Mesenchymal stem cell (in vitro differentiated cells and primary cell): ENCODE measurements around the gene IZUMO3.
"Not testable (repeated sequence)": the region's sequence is repeated elsewhere in the genome, so short reads cannot be mapped to it uniquely, and the experiment has no call there.

Experiments used
- DNase-seq: peaks from one replicate; pipeline ENCODE4 v3.0.0-alpha.2; 2013
- H2AFZ ChIP-seq: one replicate; pipeline ENCODE4 v1.6.1; 2013; ENCODE audit warnings: low read depth, mild to moderate bottlenecking, control low read depth, inconsistent platforms, low read length, moderate library complexity
- H2AK5ac ChIP-seq: 2 replicates; pipeline ENCODE4 v1.6.1; 2013; ENCODE audit warnings: low read length, moderate library complexity, mild to moderate bottlenecking, inconsistent platforms; ENCODE audit not compliant: severe bottlenecking
- H2BK120ac ChIP-seq: one replicate; pipeline ENCODE4 v1.6.1; 2013; ENCODE audit warnings: low read depth, mild to moderate bottlenecking, inconsistent platforms, low read length, moderate library complexity
- H2BK12ac ChIP-seq, 2 experiments: one replicate each; pipeline ENCODE4 v1.6.1; 2013; ENCODE audit warnings: inconsistent platforms in 2 of 2, low read length in 2 of 2, mild to moderate bottlenecking in 2 of 2, moderate library complexity in 2 of 2, control low read depth in 1 of 2
- H2BK15ac ChIP-seq: one replicate; pipeline ENCODE4 v1.6.1; 2013; ENCODE audit warnings: mild to moderate bottlenecking, low read depth, inconsistent platforms; ENCODE audit not compliant: poor library complexity, severe bottlenecking
- H2BK5ac ChIP-seq: 2 replicates; pipeline ENCODE4 v1.6.1; 2013; ENCODE audit warnings: low read depth, mild to moderate bottlenecking, low read length, control low read depth, inconsistent platforms; ENCODE audit not compliant: poor library complexity, severe bottlenecking
- H3K14ac ChIP-seq, 2 experiments: one replicate each; pipeline ENCODE4 v1.6.1; 2013; ENCODE audit warnings: inconsistent platforms in 2 of 2, low read length in 2 of 2, control low read depth in 1 of 2, mild to moderate bottlenecking in 1 of 2, moderate library complexity in 1 of 2
- H3K18ac ChIP-seq, 2 experiments: one replicate each; pipeline ENCODE4 v1.6.1; 2013; ENCODE audit warnings: inconsistent platforms in 2 of 2, low read length in 2 of 2, control low read depth in 1 of 2, low read depth in 1 of 2, mild to moderate bottlenecking in 1 of 2
- H3K23ac ChIP-seq, 2 experiments: one replicate each; pipeline ENCODE4 v1.6.1; 2013; ENCODE audit warnings: inconsistent platforms in 2 of 2, low read length in 2 of 2, mild to moderate bottlenecking in 2 of 2, moderate library complexity in 2 of 2, control low read depth in 1 of 2
- H3K27ac ChIP-seq: 2 replicates; pipeline ENCODE4 v1.5.1; 2013; ENCODE audit warnings: mild to moderate bottlenecking, moderate library complexity, low read length, control low read depth, inconsistent platforms; ENCODE audit not compliant: poor library complexity, severe bottlenecking
- H3K27me3 ChIP-seq, 2 experiments: 2 replicates each; pipeline versions ENCODE4 v1.6.1 to v1.7.0; 2013; ENCODE audit warnings: low read length in 2 of 2, mild to moderate bottlenecking in 2 of 2, moderate library complexity in 2 of 2, control low read depth in 1 of 2, inconsistent platforms in 1 of 2; ENCODE audit not compliant: control insufficient read depth in 1 of 2, insufficient read depth in 1 of 2
- H3K36me3 ChIP-seq, 2 experiments: 2 replicates each; pipeline versions ENCODE4 v1.6.1 to v1.7.0; 2013; ENCODE audit warnings: low read length in 2 of 2, control low read depth in 1 of 2, inconsistent platforms in 1 of 2, low read depth in 1 of 2, mild to moderate bottlenecking in 1 of 2; ENCODE audit not compliant: insufficient read depth in 2 of 2, control insufficient read depth in 1 of 2
- H3K4ac ChIP-seq, 2 experiments: one replicate each; pipeline ENCODE4 v1.6.1; 2013; ENCODE audit warnings: inconsistent platforms in 2 of 2, low read length in 2 of 2, mild to moderate bottlenecking in 2 of 2, moderate library complexity in 2 of 2, control low read depth in 1 of 2, low read depth in 1 of 2
- H3K4me1 ChIP-seq: 2 replicates; pipeline ENCODE4 v1.6.1; 2013; ENCODE audit warnings: low read depth, low read length, control low read depth; ENCODE audit not compliant: control insufficient read depth, insufficient read depth
- H3K4me2 ChIP-seq: 2 replicates; pipeline ENCODE4 v1.6.1; 2013; ENCODE audit warnings: low read length, mild to moderate bottlenecking, inconsistent platforms; ENCODE audit not compliant: poor library complexity, severe bottlenecking
- H3K4me3 ChIP-seq, 2 experiments: 2 replicates each; pipeline versions ENCODE4 v1.5.1 to v1.7.0; 2013; ENCODE audit warnings: low read length in 2 of 2, mild to moderate bottlenecking in 2 of 2, control low read depth in 1 of 2, low read depth in 1 of 2; ENCODE audit not compliant: insufficient read depth in 1 of 2
- H3K79me1 ChIP-seq: replicated peaks from 2 replicates; pipeline ENCODE4 v1.6.1; 2013; ENCODE audit warnings: mild to moderate bottlenecking, control low read depth, low read length, inconsistent platforms; ENCODE audit not compliant: poor library complexity, severe bottlenecking
- H3K9ac ChIP-seq: 2 replicates; pipeline ENCODE4 v1.7.0; 2013; ENCODE audit warnings: mild to moderate bottlenecking, low read length, moderate library complexity
- H3K9me3 ChIP-seq: 2 replicates; pipeline ENCODE4 v1.7.0; 2013; ENCODE audit warnings: mild to moderate bottlenecking, low read length; ENCODE audit not compliant: control insufficient read depth
- H4K8ac ChIP-seq: one replicate; pipeline ENCODE4 v1.6.1; 2013; ENCODE audit warnings: inconsistent platforms, mild to moderate bottlenecking, low read length, moderate library complexity
- H4K91ac ChIP-seq: one replicate; pipeline ENCODE4 v1.6.1; 2013; ENCODE audit warnings: mild to moderate bottlenecking, low read length, inconsistent platforms
- WGBS: methylation state at CpG from one replicate; pipeline ENCODE4 v1.1.7; 2013; ENCODE audit warnings: mixed read lengths; 5-methylcytosine and 5-hydroxymethylcytosine counted together

The IZUMO3 gene

GRCh38 chr9:24582146-24583126 is 36.7 kb upstream of the IZUMO3 start:
- H3K4me2 ChIP-seq = no peak overlapping the region
- no peak overlapping the region for H3K14ac ChIP-seq
- H4K8ac ChIP-seq = no peak overlapping the region

GRCh38 chr9:24580005-24580404 is 34.3 kb upstream of the IZUMO3 start:
- H3K23ac ChIP-seq, H3K79me1 ChIP-seq, H3K27ac ChIP-seq, H3K4ac ChIP-seq, H4K91ac ChIP-seq, H3K36me3 ChIP-seq, H3K27me3 ChIP-seq, H2AFZ ChIP-seq, H2AK5ac ChIP-seq, H3K4me1 ChIP-seq, H3K14ac ChIP-seq, H3K4me3 ChIP-seq, DNase-seq, H2BK12ac ChIP-seq, H3K9ac ChIP-seq, H2BK120ac ChIP-seq, H2BK15ac ChIP-seq, H4K8ac ChIP-seq, H3K18ac ChIP-seq, H2BK5ac ChIP-seq, H3K4me2 ChIP-seq: not testable (repeated sequence)
- H3K9me3 ChIP-seq = peaks cover 10% of the 10 kb centered on the region
- WGBS = 54% methylated on average over 17 of the region's 21 CpGs

More at GRCh38 chr9:24582146-24583126, 36.7 kb upstream of the IZUMO3 start:
- Histone ChIP-seq H3K18ac (no peak overlapping the region), H2BK12ac (no peak overlapping the region), H3K4ac (no peak overlapping the region), H2BK15ac (no peak overlapping the region), H3K23ac (no peak overlapping the region), H2AK5ac (no peak overlapping the region), H3K9me3 (peaks cover 32% of the 10 kb centered on the region), H2BK5ac (no peak overlapping the region), H2AFZ (no peak overlapping the region), H3K79me1 (no peaks in the 10 kb centered on the region), H3K36me3 (no peaks in the 10 kb centered on the region), H3K27ac (no peak overlapping the region), H4K91ac (no peak overlapping the region), H3K27me3 (no peaks in the 10 kb centered on the region), H3K4me3 (no peak overlapping the region), H3K4me1 (no peaks in the 10 kb centered on the region), H2BK120ac (no peak overlapping the region), H3K9ac (no peak overlapping the region)
- WGBS = 83% methylated on average over 5 of the region's 6 CpGs
- no peak for DNase-seq

GRCh38 chr9:24572406-24572805 is 26.7 kb upstream of the IZUMO3 start:
- WGBS = no CpG with 5 or more reads among the region's 2 CpGs
- Histone ChIP-seq H4K91ac (no peak overlapping the region), H2AK5ac (no peak overlapping the region), H4K8ac (no peak overlapping the region), H3K27ac (no peak overlapping the region), H2BK15ac (no peak overlapping the region), H3K23ac (no peak overlapping the region), H2BK120ac (no peak overlapping the region), H3K4ac (no peak overlapping the region), H3K4me1 (no peaks in the 10 kb centered on the region), H2BK5ac (no peak overlapping the region), H3K18ac (no peak overlapping the region), H3K4me3 (no peak overlapping the region), H3K36me3 (no peaks in the 10 kb centered on the region), H3K9ac (no peak overlapping the region), H3K79me1 (no peaks in the 10 kb centered on the region), H3K9me3 (no peaks in the 10 kb centered on the region), H2BK12ac (no peak overlapping the region), H3K27me3 (no peaks in the 10 kb centered on the region), H3K14ac (no peak overlapping the region), H2AFZ (no peak overlapping the region), H3K4me2 (no peak overlapping the region)
- no peak for DNase-seq

GRCh38 chr9:24561957-24562356 is 16.3 kb upstream of the IZUMO3 start:
- H3K9ac ChIP-seq = no peak overlapping the region
- no peaks in the 10 kb centered on the region for H3K79me1 ChIP-seq
- H3K27ac ChIP-seq = no peak overlapping the region
- H2BK12ac ChIP-seq = no peak overlapping the region
- no peak overlapping the region for H2BK5ac ChIP-seq
- H3K4me3 ChIP-seq = no peak overlapping the region
- DNase-seq = no peak
- no peaks in the 10 kb centered on the region for H3K27me3 ChIP-seq
- no peak overlapping the region for H3K18ac ChIP-seq
- no peak overlapping the region for H3K14ac ChIP-seq
- H4K8ac ChIP-seq = no peak overlapping the region
- no peak overlapping the region for H3K4me2 ChIP-seq
- H3K4ac ChIP-seq = no peak overlapping the region
- no peaks in the 10 kb centered on the region for H3K4me1 ChIP-seq
- 83% methylated on average over 3 of the region's 3 CpGs for WGBS
- H4K91ac ChIP-seq = no peak overlapping the region
- H2AK5ac ChIP-seq = no peak overlapping the region
- no peak overlapping the region for H2AFZ ChIP-seq
- no peak overlapping the region for H2BK120ac ChIP-seq
- no peak overlapping the region for H3K23ac ChIP-seq
- H3K9me3 ChIP-seq = peaks cover 5% of the 10 kb centered on the region
- no peaks in the 10 kb centered on the region for H3K36me3 ChIP-seq
- no peak overlapping the region for H2BK15ac ChIP-seq
